GM13977 (cell line): ENCODE measurements around the gene ESPN.

Experiments used
- DNase-seq: peaks from one replicate; pipeline ENCODE4 v3.0.0; 2012; ENCODE audit warnings: low spot score
- CTCF ChIP-seq: IDR thresholded peaks from 2 replicates; pipeline ENCODE4 v1.5.1; 2012; ENCODE audit warnings: mild to moderate bottlenecking, control low read depth; ENCODE audit not compliant: insufficient read depth; ENCODE audit errors: extremely low read depth, missing control alignments
- in situ Hi-C: fragments of 300-500 bp; cut with MboI; formaldehyde crosslinking; loops from one replicate; pipeline ENCODE4 v1.12.0; 2022; ENCODE audit warnings: low sequenced_read_pairs, low pct_unique_long_range_greater_than_20kb, mixed read lengths, inconsistent platforms; ENCODE audit not compliant: unreplicated experiment

The ESPN gene

GRCh38 chr1:6409733-6410132, 14.8 kb upstream of the ESPN start:
- no peak for TF ChIP-seq CTCF
- no peak for DNase-seq
- in situ Hi-C loops: loop anchor here (10.0 kb wide), 2 partner anchors 45 to 165 kb away; partner anchors contain the start of gene HES3

- in situ Hi-C loops: loop anchor here (10.0 kb wide), 1 partner anchor 46 kb away; no protein-coding TSS in a partner anchor
- DNase-seq: no peak
- TF ChIP-seq CTCF: no peak
Measured at GRCh38 chr1:6410248-6410893, 14.2 kb upstream of the ESPN start.

- in situ Hi-C loops: loop anchor here (10.0 kb wide), 1 partner anchor 48 kb away; no protein-coding TSS in a partner anchor
- DNase-seq: no peak
- TF ChIP-seq CTCF: no peak
Measured at GRCh38 chr1:6412896-6413295, 11.7 kb upstream of the ESPN start.

- peak; percentile 88 for DNase-seq
- in situ Hi-C loops: loop anchor here (10.0 kb wide), 1 partner anchor 50 kb away; no protein-coding TSS in a partner anchor
- peak; percentile 64 for TF ChIP-seq CTCF
Measured at GRCh38 chr1:6414443-6414844, 10.1 kb upstream of the ESPN start.

GRCh38 chr1:6414881-6415626, 9.5 kb upstream of the ESPN start:
- in situ Hi-C loops: loop anchor here (10.0 kb wide), 1 partner anchor 50 kb away; no protein-coding TSS in a partner anchor

GRCh38 chr1:6416295-6416656, 8.3 kb upstream of the ESPN start:
- DNase-seq: no peak
- in situ Hi-C loops: loop anchor here (10.0 kb wide), 1 partner anchor 51 kb away; no protein-coding TSS in a partner anchor
- TF ChIP-seq CTCF: no peak

More at GRCh38 chr1:6414881-6415626, 9.5 kb upstream of the ESPN start:
- no peak for TF ChIP-seq CTCF
- DNase-seq: no peak
